Thyroid gland (tissue), 4 donors: ENCODE data around the gene ATR.

Experiments used
- POLR2A ChIP-seq, 2 donors: fragments of 450-650 bp; IDR thresholded peaks; one replicate each; pipeline ENCODE4 v1.6.1; 2017; ENCODE audit warnings: antibody characterized with exemption in 2 of 2, mild to moderate bottlenecking in 2 of 2, moderate library complexity in 1 of 2
- TF ChIP-seq, protein P1 (sequence below), 6 experiments: fragments of 200-600 bp in 3 of 6; fragments of 450-650 bp in 3 of 6; sonication (generic) in 3 of 6; IDR thresholded peaks; one replicate each; pipeline ENCODE4 v1.5.1; 2016 to 2019; ENCODE audit warnings: antibody characterized with exemption in 6 of 6, mild to moderate bottlenecking in 2 of 6, inconsistent platforms in 1 of 6, moderate library complexity in 1 of 6

DNA sequence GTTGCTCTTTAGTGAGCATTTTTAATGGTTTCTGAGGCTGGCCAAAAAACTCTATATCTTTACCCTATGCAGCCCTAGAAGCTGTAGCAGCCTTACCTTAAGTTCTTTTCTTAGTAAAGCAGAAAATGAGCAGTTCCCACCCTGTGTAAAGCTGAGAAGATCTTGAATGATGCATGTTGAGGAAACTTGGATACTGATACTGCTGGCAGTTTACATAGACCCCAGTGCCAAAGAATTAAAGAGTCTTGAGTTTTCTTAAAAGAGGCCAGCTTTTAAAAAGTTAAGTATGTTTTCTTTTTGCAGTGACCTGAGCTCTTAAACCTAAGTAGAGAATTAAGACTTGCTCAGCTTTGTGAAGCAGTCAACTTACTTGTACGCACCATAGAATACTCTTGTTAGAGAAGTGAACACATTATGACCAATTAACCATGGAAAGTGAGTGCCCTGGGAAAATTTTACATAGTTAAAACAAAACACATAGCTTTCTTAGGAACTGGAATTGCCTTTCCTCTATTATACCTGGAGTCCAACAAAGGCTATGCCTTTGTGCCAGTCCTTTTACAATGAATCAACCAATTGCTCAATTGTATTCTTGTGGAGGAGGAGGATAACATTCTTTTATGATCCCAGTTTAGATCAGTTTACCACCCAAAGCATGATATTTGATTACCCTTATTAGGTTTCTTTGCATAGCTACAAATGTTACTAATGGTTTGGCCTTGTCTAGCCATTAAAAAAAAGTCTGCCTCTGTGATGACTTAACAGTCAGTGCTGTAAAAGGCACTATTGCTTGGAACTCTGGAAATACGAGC lies 46.0 kb upstream of the ATR start:
- TF ChIP-seq, protein P1, sequence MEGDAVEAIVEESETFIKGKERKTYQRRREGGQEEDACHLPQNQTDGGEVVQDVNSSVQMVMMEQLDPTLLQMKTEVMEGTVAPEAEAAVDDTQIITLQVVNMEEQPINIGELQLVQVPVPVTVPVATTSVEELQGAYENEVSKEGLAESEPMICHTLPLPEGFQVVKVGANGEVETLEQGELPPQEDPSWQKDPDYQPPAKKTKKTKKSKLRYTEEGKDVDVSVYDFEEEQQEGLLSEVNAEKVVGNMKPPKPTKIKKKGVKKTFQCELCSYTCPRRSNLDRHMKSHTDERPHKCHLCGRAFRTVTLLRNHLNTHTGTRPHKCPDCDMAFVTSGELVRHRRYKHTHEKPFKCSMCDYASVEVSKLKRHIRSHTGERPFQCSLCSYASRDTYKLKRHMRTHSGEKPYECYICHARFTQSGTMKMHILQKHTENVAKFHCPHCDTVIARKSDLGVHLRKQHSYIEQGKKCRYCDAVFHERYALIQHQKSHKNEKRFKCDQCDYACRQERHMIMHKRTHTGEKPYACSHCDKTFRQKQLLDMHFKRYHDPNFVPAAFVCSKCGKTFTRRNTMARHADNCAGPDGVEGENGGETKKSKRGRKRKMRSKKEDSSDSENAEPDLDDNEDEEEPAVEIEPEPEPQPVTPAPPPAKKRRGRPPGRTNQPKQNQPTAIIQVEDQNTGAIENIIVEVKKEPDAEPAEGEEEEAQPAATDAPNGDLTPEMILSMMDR (IDR thresholded peaks at IDR 0.05): no peak
- TF ChIP-seq POLR2A (IDR thresholded peaks at IDR 0.05): no peak
